ENCODE results near the gene TRIM25.
A peak's percentile ranks its signal among the peaks of the same experiment; 100 is the strongest.

Gene TRIM25

GRCh38 chr17:56867948-56868376 is 45.9 kb downstream of the TRIM25 start:
- DNase-seq (ENCODE audit: low read depth), result peak; percentile 76

GRCh38 chr17:56866496-56866895 is 47.4 kb downstream of the TRIM25 start:
- DNase-seq (ENCODE audit: low read depth), result peak; percentile 14

GRCh38 chr17:56866076-56866475 is 47.8 kb downstream of the TRIM25 start:
- no peak for DNase-seq (ENCODE audit: low read depth)

GRCh38 chr17:56863974-56864373 is 49.9 kb downstream of the TRIM25 start:
- DNase-seq (ENCODE audit: low read depth), result no peak

DNA sequence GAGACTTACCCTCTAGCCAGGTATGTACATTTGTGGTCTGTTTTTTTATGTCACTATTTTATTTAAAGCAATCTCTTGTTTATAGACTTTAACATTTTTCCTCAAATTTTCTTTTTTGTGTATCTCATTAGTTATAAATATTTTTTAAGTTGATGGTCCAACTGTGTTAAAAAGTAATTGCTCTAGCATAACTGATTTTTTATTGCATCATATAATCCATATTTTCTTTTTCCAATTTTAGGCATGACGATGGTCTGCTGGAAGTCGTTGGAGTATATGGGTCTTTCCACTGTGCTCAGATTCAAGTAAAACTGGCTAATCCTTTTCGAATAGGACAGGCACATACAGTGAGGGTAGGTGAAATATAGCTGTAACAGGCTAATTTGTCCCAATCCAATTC is 52.0 kb downstream of the TRIM25 start:
- DNase-seq (ENCODE audit: low read depth), result no peak

- no peak for DNase-seq (ENCODE audit: low read depth)
Observed at GRCh38 chr17:56851008-56851407, 62.8 kb downstream of the TRIM25 start.

DNA sequence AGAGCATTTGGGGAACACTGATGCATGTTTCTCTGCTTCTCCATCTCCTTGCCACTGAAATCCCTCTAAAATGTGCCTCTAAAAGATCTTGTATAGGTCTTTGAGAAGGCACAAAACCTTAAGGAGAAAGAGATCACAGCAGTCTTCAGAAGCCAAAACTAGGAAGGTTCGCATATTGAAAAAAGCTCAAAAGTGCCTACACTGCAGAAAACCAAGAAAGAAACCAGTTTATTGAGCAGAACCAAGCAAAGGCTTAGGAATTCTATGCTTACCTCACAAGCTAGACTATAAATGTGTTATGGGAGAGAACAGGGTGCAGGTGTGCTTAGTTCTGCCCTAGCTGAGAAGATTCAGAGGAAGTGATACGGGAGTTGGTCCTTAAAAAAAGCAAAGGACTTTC is 63.3 kb downstream of the TRIM25 start:
- no peak for DNase-seq (ENCODE audit: low read depth)

DNA sequence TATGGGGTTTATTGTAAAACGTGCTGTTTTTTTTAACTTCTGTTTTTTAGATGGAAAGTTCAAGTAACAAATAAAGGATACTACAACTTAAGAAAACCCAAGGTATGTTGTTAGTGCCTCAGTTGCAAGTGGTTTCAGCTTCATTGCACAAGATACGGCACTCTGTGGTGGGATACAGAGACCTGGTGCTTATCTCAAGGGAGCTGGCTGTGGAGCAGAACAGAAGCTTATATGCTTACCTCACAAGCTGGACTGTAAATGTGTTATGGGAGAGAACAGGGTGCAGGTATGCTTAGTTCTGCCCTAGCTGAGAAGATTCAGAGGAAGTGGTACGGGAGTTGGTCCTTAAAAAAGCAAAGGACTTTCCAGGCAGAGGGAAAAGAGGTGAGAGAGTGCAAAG is 64.7 kb downstream of the TRIM25 start:
- no peak for DNase-seq (ENCODE audit: low read depth)

- DNase-seq (ENCODE audit: low read depth), result no peak
Observed at GRCh38 chr17:56847106-56847505, 66.7 kb downstream of the TRIM25 start.

DNA sequence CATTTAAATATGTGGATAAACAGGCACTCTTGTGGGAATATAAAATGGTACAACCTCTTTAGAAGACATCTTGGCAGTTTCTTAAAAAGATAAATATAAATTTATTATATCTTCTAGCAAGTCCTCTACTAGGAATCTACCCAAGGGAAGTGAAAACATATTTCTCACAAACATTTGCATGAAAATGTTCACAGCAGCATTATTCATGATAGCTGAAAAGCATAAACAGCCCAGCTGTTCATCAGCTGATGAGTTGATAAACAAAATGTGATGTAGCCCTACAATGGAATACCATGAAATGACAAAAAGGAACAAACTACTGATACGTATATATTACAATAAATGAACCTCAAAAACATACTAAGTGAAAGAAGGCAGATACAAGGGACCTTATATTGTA is 67.9 kb downstream of the TRIM25 start:
- no peak for DNase-seq (ENCODE audit: low read depth)

GRCh38 chr17:56842577-56842976 is 71.3 kb downstream of the TRIM25 start:
- DNase-seq (ENCODE audit: low read depth), result no peak

GRCh38 chr17:56838687-56839086 is 75.2 kb downstream of the TRIM25 start:
- no peak for DNase-seq (ENCODE audit: low read depth)

Data from ELR (cell line).